SK-N-SH (cell line): ENCODE data around the gene TCHP. TPM values are rescaled to one million over a fixed set of nuclear protein-coding genes. Genes with fewer than 3 reads are reported as not detected.
A peak's percentile ranks its signal among the peaks of the same experiment; 100 is the strongest.

Experiments
- CTCF ChIA-PET: fragments of 300-600, 350-600 bp; formaldehyde crosslinking; extraction: SDS; loops from one replicate; lab custom pipeline; 2021; lab: Yijun Ruan, JAX
- POLR2A ChIA-PET: fragments of 350-600 bp; sonication (Branson Sonifier 250); formaldehyde crosslinking; extraction: SDS; loops from one replicate; lab custom pipeline; 2020; ENCODE audit warnings: antibody characterized with exemption, inconsistent platforms; lab: Yijun Ruan, JAX
- DNase-seq: peaks from one replicate; pipeline ENCODE4 v3.0.0; 2012
- H2AFZ ChIP-seq: fragments of 200-600 bp; sonication (generic); 2 replicates; pipeline ENCODE4 v1.8.1; 2016; ENCODE audit warnings: antibody characterized with exemption, mild to moderate bottlenecking, low read depth
- H3F3A ChIP-seq: fragments of 200-600 bp; sonication (generic); replicated peaks from 2 replicates; pipeline ENCODE3; 2016; ENCODE audit warnings: antibody characterized with exemption, mild to moderate bottlenecking; ENCODE audit not compliant: insufficient read depth
- H3K27ac ChIP-seq, 2 experiments: fragments of 200-500 bp in 1 of 2; fragments of 200-600 bp in 1 of 2; sonication (Bioruptor generic) in 1 of 2; sonication (generic), shearing (Covaris generic) in 1 of 2; 2 replicates each; pipeline versions ENCODE4 v1.5.1 to v1.6.1; 2014 to 2016; ENCODE audit warnings: low read depth in 2 of 2, inconsistent platforms in 1 of 2, low read length in 1 of 2, mild to moderate bottlenecking in 1 of 2, mixed read lengths in 1 of 2
- H3K27me3 ChIP-seq: fragments of 200-600 bp; sonication (generic), shearing (Covaris generic); 2 replicates; pipeline ENCODE4 v1.6.1; 2016; ENCODE audit warnings: mixed run types; ENCODE audit not compliant: insufficient read depth
- H3K36me3 ChIP-seq, 2 experiments: fragments of 200-500 bp in 1 of 2; fragments of 200-600 bp in 1 of 2; sonication (Bioruptor generic) in 1 of 2; sonication (generic) in 1 of 2; replicated peaks in 1 of 2; 2 replicates each; pipeline versions ENCODE3 to v1.5.1; 2014 to 2016; ENCODE audit warnings: low read length in 1 of 2, mild to moderate bottlenecking in 1 of 2; ENCODE audit not compliant: insufficient read depth in 2 of 2, control insufficient read depth in 1 of 2
- H3K4me1 ChIP-seq, 2 experiments: fragments of 200-500 bp in 1 of 2; fragments of 200-600 bp in 1 of 2; sonication (Bioruptor generic) in 1 of 2; sonication (generic), shearing (Covaris generic) in 1 of 2; 2 replicates each; pipeline versions ENCODE4 v1.5.1 to v1.6.1; 2014 to 2016; ENCODE audit warnings: low read depth in 1 of 2, low read length in 1 of 2, mixed run types in 1 of 2; ENCODE audit not compliant: insufficient read depth in 2 of 2, control insufficient read depth in 1 of 2
- H3K4me2 ChIP-seq: fragments of 200-600 bp; sonication (generic), shearing (Covaris generic); 2 replicates; pipeline ENCODE4 v1.6.1; 2017; ENCODE audit warnings: mixed run types
- H3K4me3 ChIP-seq, 2 experiments: fragments of 200-500 bp in 1 of 2; fragments of 200-600 bp in 1 of 2; sonication (Bioruptor generic) in 1 of 2; sonication (generic), shearing (Covaris generic) in 1 of 2; 2 replicates each; pipeline versions ENCODE4 v1.5.1 to v1.8.1; 2014 to 2016; ENCODE audit warnings: low read depth in 2 of 2, inconsistent platforms in 1 of 2, low read length in 1 of 2, mild to moderate bottlenecking in 1 of 2, mixed read lengths in 1 of 2, moderate library complexity in 1 of 2
- H3K79me2 ChIP-seq: fragments of 200-600 bp; sonication (generic); 2 replicates; pipeline ENCODE4 v1.8.1; 2017; ENCODE audit warnings: mild to moderate bottlenecking; ENCODE audit not compliant: insufficient read depth
- H3K9ac ChIP-seq: fragments of 200-600 bp; sonication (generic); 2 replicates; pipeline ENCODE4 v1.6.1; 2017; ENCODE audit warnings: mixed run types
- H3K9me2 ChIP-seq: fragments of 200-600 bp; sonication (generic); 2 replicates; pipeline ENCODE4 v1.6.1; 2017; ENCODE audit warnings: mixed run types
- H3K9me3 ChIP-seq: fragments of 200-600 bp; sonication (generic); 2 replicates; pipeline ENCODE4 v1.6.1; 2017; ENCODE audit warnings: mixed run types, mild to moderate bottlenecking, moderate library complexity
- H4K20me1 ChIP-seq: fragments of 200-600 bp; sonication (generic); 2 replicates; pipeline ENCODE4 v1.6.1; 2017; ENCODE audit warnings: mild to moderate bottlenecking, mixed run types; ENCODE audit not compliant: insufficient read depth
- CHD2 ChIP-seq: fragments of 150-350 bp; IDR thresholded peaks from 2 replicates; pipeline ENCODE4 v1.6.1; 2018; ENCODE audit warnings: low read length; ENCODE audit not compliant: partially characterized antibody
- CTCF ChIP-seq: fragments of 200-600 bp; sonication (generic); IDR thresholded peaks from 2 replicates; pipeline ENCODE4 v1.6.1; 2017; ENCODE audit warnings: antibody characterized with exemption, mild to moderate bottlenecking, moderate library complexity
- EP300 ChIP-seq, 2 experiments: IDR thresholded peaks; 2 replicates each; pipeline versions ENCODE4 v1.4.0 to v1.6.1; 2012; ENCODE audit warnings: borderline replicate concordance in 1 of 2, low read depth in 1 of 2, low read length in 1 of 2
- EZH2phosphoT487 ChIP-seq: fragments of 200-600 bp; sonication (generic); IDR thresholded peaks from 2 replicates; pipeline ENCODE4 v1.6.1; 2017; ENCODE audit warnings: low read depth, mixed run types, mild to moderate bottlenecking, antibody characterized with exemption, moderate library complexity, borderline replicate concordance
- FOXM1 ChIP-seq: IDR thresholded peaks from 2 replicates; pipeline ENCODE4 v1.4.0; 2012; ENCODE audit warnings: low read depth, mild to moderate bottlenecking
- IRF3 ChIP-seq: fragments of 150-350 bp; IDR thresholded peaks from 2 replicates; pipeline ENCODE4 v1.6.1; 2016; ENCODE audit warnings: mild to moderate bottlenecking, low read depth, low read length
- NFIC ChIP-seq: IDR thresholded peaks from 2 replicates; pipeline ENCODE4 v1.4.0; 2012; ENCODE audit warnings: borderline replicate concordance
- NRF1 ChIP-seq: IDR thresholded peaks from 2 replicates; pipeline ENCODE4 v1.6.1; 2012; ENCODE audit warnings: low read depth, mild to moderate bottlenecking, low read length
- POLR2AphosphoS5 ChIP-seq: IDR thresholded peaks from 2 replicates; pipeline ENCODE4 v1.6.1; 2012; ENCODE audit warnings: low read depth, low read length
- RAD21 ChIP-seq: IDR thresholded peaks from 2 replicates; pipeline ENCODE4 v1.6.1; 2012; ENCODE audit warnings: mild to moderate bottlenecking, low read length
- RCOR1 ChIP-seq: fragments of 150-350 bp; IDR thresholded peaks from 2 replicates; pipeline ENCODE4 v1.6.1; 2017; ENCODE audit warnings: antibody characterized with exemption, low read length
- RXRA ChIP-seq: IDR thresholded peaks from 2 replicates; pipeline ENCODE4 v1.4.0; 2012; ENCODE audit warnings: low read depth, mild to moderate bottlenecking, borderline replicate concordance
- SMC3 ChIP-seq: IDR thresholded peaks from 2 replicates; pipeline ENCODE4 v1.6.1; 2012; ENCODE audit warnings: low read depth, low read length, improper control_type of control experiment
- TCF12 ChIP-seq: IDR thresholded peaks from 2 replicates; pipeline ENCODE4 v1.4.0; 2012
- USF2 ChIP-seq: fragments of 150-350 bp; IDR thresholded peaks from 2 replicates; pipeline ENCODE4 v1.6.1; 2017; ENCODE audit warnings: antibody characterized with exemption, low read length, low read depth, borderline replicate concordance
- YY1 ChIP-seq: IDR thresholded peaks from 2 replicates; pipeline ENCODE4 v1.4.0; 2012; ENCODE audit warnings: low read depth, mild to moderate bottlenecking
- WGBS: methylation state at CpG from one replicate; pipeline ENCODE4 v1.1.6; 2017; ENCODE audit warnings: low lambda C conversion rate; 5-methylcytosine and 5-hydroxymethylcytosine counted together
- polyA plus RNA-seq, 3 experiments: library from polyadenylated mRNA; depleted of rRNA; stranded (reverse); fragments of >200 nt; gene quantifications; 2 replicates each; pipeline ENCODE4 v1.2.3, GENCODE V29; 2012

TCHP gene
- polyA plus RNA-seq, 1 of the 3 experiments (the other 2 are of a cell fraction) = 37.3 TPM

- Histone ChIP-seq H3K9me2 (no peaks in the 10 kb centered on the region), H3K9ac (no peak overlapping the region), H3K4me2 (no peak overlapping the region), H3K36me3 (peaks cover 53 to 54% of the 10 kb centered on the region in 2 experiments), H4K20me1 (no peaks in the 10 kb centered on the region), H3K4me1 (no peaks in the 10 kb centered on the region), H3K27ac (no peak overlapping the region), H3K9me3 (no peaks in the 10 kb centered on the region), H3F3A (peaks cover 8% of the 10 kb centered on the region), H3K79me2 (no peaks in the 10 kb centered on the region), H2AFZ (no peak overlapping the region), H3K4me3 (no peak overlapping the region), H3K27me3 (no peaks in the 10 kb centered on the region)
- ChIA-PET CTCF (no interaction called here), POLR2A (no interaction called here)
- TF ChIP-seq RXRA (no peak), NFIC (no peak), YY1 (no peak), SMC3 (no peak), POLR2AphosphoS5 (no peak), RCOR1 (no peak)
- whole genome bisulfite sequencing = 94% methylated on average over 14 of the region's 14 CpGs
- no peak for DNase-seq
Measured at GRCh38 chr12:109932878-109933503, 32.9 kb downstream of the TCHP start.

- Histone ChIP-seq H3F3A (peaks cover 8% of the 10 kb centered on the region), H4K20me1 (no peaks in the 10 kb centered on the region), H3K4me1 (no peaks in the 10 kb centered on the region), H3K27ac (no peak overlapping the region), H3K9me2 (no peaks in the 10 kb centered on the region), H2AFZ (no peak overlapping the region), H3K27me3 (no peaks in the 10 kb centered on the region), H3K4me2 (no peak overlapping the region), H3K9ac (no peak overlapping the region), H3K36me3 (peaks cover 57 to 64% of the 10 kb centered on the region in 2 experiments), H3K79me2 (no peaks in the 10 kb centered on the region), H3K9me3 (no peaks in the 10 kb centered on the region), H3K4me3 (no peak overlapping the region)
- DNase-seq = no peak
- ChIA-PET CTCF (interaction anchor here (1.1 kb wide), 1 partner anchor 89 kb away, joined by 3 read pairs; no protein-coding TSS in a partner anchor), POLR2A (no interaction called here)
- 90% methylated on average over 5 of the region's 5 CpGs for WGBS
- TF ChIP-seq RXRA (no peak), CTCF (peak; percentile 55)
Measured at GRCh38 chr12:109934026-109934425, 34.0 kb downstream of the TCHP start.

GRCh38 chr12:109937371-109937770 is 37.3 kb downstream of the TCHP start:
- POLR2A ChIA-PET = no interaction called here
- TF ChIP-seq EZH2phosphoT487 (no peak), EP300 (IDR thresholded peaks at IDR 0.05; ENCODE audit: borderline replicate concordance in 1 of 2, low read depth in 1 of 2, low read length in 1 of 2) (no peak), CTCF (no peak), TCF12 (no peak), CHD2 (no peak), USF2 (no peak), SMC3 (no peak), IRF3 (no peak), FOXM1 (no peak), RAD21 (no peak), NRF1 (no peak)

More at GRCh38 chr12:109937371-109937770, 37.3 kb downstream of the TCHP start:
- Histone ChIP-seq H3K4me3 (no peak overlapping the region), H3K27me3 (no peaks in the 10 kb centered on the region), H3K79me2 (no peaks in the 10 kb centered on the region), H3K9me2 (no peaks in the 10 kb centered on the region), H4K20me1 (no peaks in the 10 kb centered on the region), H3K36me3 (peaks cover 40 to 48% of the 10 kb centered on the region in 2 experiments), H3K4me1 (no peaks in the 10 kb centered on the region), H3F3A (peaks cover 8% of the 10 kb centered on the region), H3K9me3 (no peaks in the 10 kb centered on the region), H3K4me2 (no peak overlapping the region), H3K27ac (no peak overlapping the region), H3K9ac (no peak overlapping the region), H2AFZ (no peak overlapping the region)
- no peak for DNase-seq
- CTCF ChIA-PET = no interaction called here
- 87% methylated on average over 5 of the region's 5 CpGs for WGBS
